ENCODE results near the gene TEX264. TPM values are rescaled to one million over a fixed set of nuclear protein-coding genes. Genes with fewer than 3 reads are reported as not detected.

Gene TEX264
- total RNA-seq, 5 donors from 2014 or later (not counting 1 experiment from before 2014, with no cell fraction given), result 35.9 to 51.0 (median 47.0) TPM

GRCh38 chr3:51680663-51681230 lies 9.7 kb downstream of the TEX264 start:
- Histone ChIP-seq H3K27ac (ENCODE audit: low read length) (peak overlapping the region; percentile 58), H3K27me3 (replicated peaks in 1 of 2; ENCODE audit: control insufficient read depth in 2 of 2, extremely low read depth in 1 of 2, insufficient read depth in 2 of 2, low read length in 1 of 2) (no peaks in the 10 kb centered on the region), H3K36me3 (ENCODE audit: control insufficient read depth in 2 of 2, extremely low read depth in 1 of 2, insufficient read depth in 1 of 2, low read length in 1 of 2) (peaks cover 8 to 48% of the 10 kb centered on the region in 2 donors), H3K4me1 (ENCODE audit: control insufficient read depth in 1 of 2, extremely low read depth in 1 of 2, insufficient read depth in 2 of 2, low read length in 2 of 2) (peaks cover 59 to 98% of the 10 kb centered on the region in 2 experiments), H3K4me3 (ENCODE audit: control insufficient read depth in 1 of 2, extremely low read depth in 1 of 2, low read length in 1 of 2) (no peak overlapping the region), H3K9me3 (no peaks in the 10 kb centered on the region)
- H3K36me3 Mint-ChIP-seq, result peaks cover 22% of the 10 kb centered on the region
- DNase-seq, result no peak
- H3K4me1 Mint-ChIP-seq, result peaks cover 94 to 97% (median 95%) of the 10 kb centered on the region in 3 donors
- no peak for ATAC-seq (replicated peaks in 1 of 4)
- peak overlapping the region; percentile 78 to 88 for H3K27ac Mint-ChIP-seq
- H3K4me3 Mint-ChIP-seq, result peak overlapping the region; percentile 55 to 92 (median 58)
- H3K27me3 Mint-ChIP-seq, result no peaks in the 10 kb centered on the region
- ChIA-PET POLR2A (interaction anchor here (0.6 to 2.2 kb wide), 4 partner anchors 8 to 179 kb away, joined by 3 to 9 read pairs (median 6); no protein-coding TSS in a partner anchor), CTCF (interaction anchor here (0.6 to 3.9 kb wide), 11 partner anchors 8 to 291 kb away, joined by 3 to 89 read pairs (median 9); partner anchors contain the start of genes DCAF1 (in 1 of the 2) and TEX264 (in 1 of the 2))
- WGBS (ENCODE audit: insufficient coverage), result 80% methylated on average over 1 of the region's 2 CpGs
- H3K9me3 Mint-ChIP-seq, result no peaks in the 10 kb centered on the region

- peaks cover 64 to 99% of the 10 kb centered on the region in 2 experiments for H3K4me1 ChIP-seq (ENCODE audit: control insufficient read depth in 1 of 2, extremely low read depth in 1 of 2, insufficient read depth in 2 of 2, low read length in 2 of 2)
- Mint-ChIP-seq H3K9me3 (no peaks in the 10 kb centered on the region), H3K27ac (peak overlapping the region; percentile 78 to 79), H3K4me3 (peak overlapping the region; percentile 55 to 92 (median 58)), H3K27me3 (no peaks in the 10 kb centered on the region), H3K36me3 (peaks cover 21% of the 10 kb centered on the region), H3K4me1 (peaks cover 94 to 97% (median 95%) of the 10 kb centered on the region in 3 donors)
- H3K9me3 ChIP-seq, result no peaks in the 10 kb centered on the region
- 0% methylated on average over 2 of the region's 3 CpGs for WGBS (ENCODE audit: insufficient coverage)
- H3K4me3 ChIP-seq (ENCODE audit: control insufficient read depth in 1 of 2, extremely low read depth in 1 of 2, low read length in 1 of 2), result peak overlapping the region; percentile 25 to 46
- DNase-seq (peak; percentile 12 to 69 (median 44)), ATAC-seq (replicated peaks in 1 of 4) (peak; percentile 70 to 81 (median 74))
- CTCF ChIA-PET, result interaction anchor here (0.6 to 3.9 kb wide), 20 partner anchors 9 to 293 kb away, joined by 3 to 89 read pairs (median 8); partner anchors contain the start of genes DCAF1 (in 1 of the 2), RAD54L2 (in 1 of the 2) and TEX264 (in 1 of the 2)
- peaks cover 8 to 50% of the 10 kb centered on the region in 2 donors for H3K36me3 ChIP-seq (ENCODE audit: control insufficient read depth in 2 of 2, extremely low read depth in 1 of 2, insufficient read depth in 1 of 2, low read length in 1 of 2)
- H3K27me3 ChIP-seq (replicated peaks in 1 of 2; ENCODE audit: control insufficient read depth in 2 of 2, extremely low read depth in 1 of 2, insufficient read depth in 2 of 2, low read length in 1 of 2), result no peaks in the 10 kb centered on the region
- POLR2A ChIA-PET, result interaction anchor here (0.6 to 2.2 kb wide), 4 partner anchors 9 to 179 kb away, joined by 3 to 9 read pairs (median 6); no protein-coding TSS in a partner anchor
- peak overlapping the region; percentile 58 for H3K27ac ChIP-seq (ENCODE audit: low read length)
Measured at GRCh38 chr3:51681453-51681852, 10.4 kb downstream of the TEX264 start.

- Histone ChIP-seq H3K36me3 (ENCODE audit: control insufficient read depth in 2 of 2, extremely low read depth in 1 of 2, insufficient read depth in 1 of 2, low read length in 1 of 2) (peaks cover 5 to 51% of the 10 kb centered on the region in 2 donors), H3K27ac (ENCODE audit: low read length) (peak overlapping the region; percentile 58), H3K4me1 (ENCODE audit: control insufficient read depth in 1 of 2, extremely low read depth in 1 of 2, insufficient read depth in 2 of 2, low read length in 2 of 2) (peaks cover 67 to 99% of the 10 kb centered on the region in 2 experiments), H3K9me3 (no peaks in the 10 kb centered on the region), H3K4me3 (ENCODE audit: control insufficient read depth in 1 of 2, extremely low read depth in 1 of 2, low read length in 1 of 2) (peak overlapping the region; percentile 25 to 46), H3K27me3 (replicated peaks in 1 of 2; ENCODE audit: control insufficient read depth in 2 of 2, extremely low read depth in 1 of 2, insufficient read depth in 2 of 2, low read length in 1 of 2) (no peaks in the 10 kb centered on the region)
- 17% methylated on average over 4 of the region's 4 CpGs for WGBS (ENCODE audit: insufficient coverage)
- POLR2A ChIA-PET, result interaction anchor here (0.6 to 2.2 kb wide), 5 partner anchors 10 to 241 kb away, joined by 3 to 9 read pairs (median 8); partner anchors contain the start of gene DCAF1 (in 1 of the 2)
- CTCF ChIA-PET, result interaction anchor here (0.6 to 3.9 kb wide), 22 partner anchors 9 to 297 kb away, joined by 3 to 89 read pairs (median 7); partner anchors contain the start of genes DCAF1 (in 1 of the 2), MANF (in 1 of the 2), RAD54L2 (in 1 of the 2) and RRP9 (in 1 of the 2)
- Mint-ChIP-seq H3K27ac (peak overlapping the region; percentile 78 to 79), H3K9me3 (no peaks in the 10 kb centered on the region), H3K4me1 (peaks cover 94 to 97% (median 96%) of the 10 kb centered on the region in 3 donors), H3K27me3 (no peaks in the 10 kb centered on the region), H3K36me3 (peaks cover 23% of the 10 kb centered on the region), H3K4me3 (peak overlapping the region; percentile 55 to 92 (median 58))
- DNase-seq, result peak; percentile 45 to 91 (median 70)
- ATAC-seq (replicated peaks in 1 of 4), result peak; percentile 69 to 79 (median 73)
Measured at GRCh38 chr3:51682079-51682478, 11.0 kb downstream of the TEX264 start.

- H3K36me3 ChIP-seq (ENCODE audit: control insufficient read depth in 2 of 2, extremely low read depth in 1 of 2, insufficient read depth in 1 of 2, low read length in 1 of 2), result peaks cover 5 to 52% of the 10 kb centered on the region in 2 donors
- H3K4me1 Mint-ChIP-seq, result peaks cover 95 to 98% (median 97%) of the 10 kb centered on the region in 3 donors
- no peak for ATAC-seq (replicated peaks in 1 of 4)
- peak overlapping the region in 1 of 2 donors; percentile 39 for H3K27ac Mint-ChIP-seq
- H3K9me3 ChIP-seq, result no peaks in the 10 kb centered on the region
- no peaks in the 10 kb centered on the region for H3K9me3 Mint-ChIP-seq
- CTCF ChIA-PET, result interaction anchor here (0.6 to 3.9 kb wide), 20 partner anchors 10 to 297 kb away, joined by 3 to 89 read pairs (median 9); partner anchors contain the start of genes DCAF1 (in 1 of the 2), MANF (in 1 of the 2), RAD54L2 (in 1 of the 2) and RRP9 (in 1 of the 2)
- peaks cover 24% of the 10 kb centered on the region for H3K36me3 Mint-ChIP-seq
- no peak for DNase-seq
- no peaks in the 10 kb centered on the region for H3K27me3 ChIP-seq (replicated peaks in 1 of 2; ENCODE audit: control insufficient read depth in 2 of 2, extremely low read depth in 1 of 2, insufficient read depth in 2 of 2, low read length in 1 of 2)
- WGBS (ENCODE audit: insufficient coverage), result 87% methylated on average over 6 of the region's 7 CpGs
- H3K4me3 Mint-ChIP-seq, result peak overlapping the region in 1 of 3 donors; percentile 92
- POLR2A ChIA-PET, result interaction anchor here (0.6 to 2.2 kb wide), 5 partner anchors 10 to 241 kb away, joined by 3 to 9 read pairs (median 8); partner anchors contain the start of gene DCAF1 (in 1 of the 2)
- H3K27me3 Mint-ChIP-seq, result no peaks in the 10 kb centered on the region
- peaks cover 67 to 99% of the 10 kb centered on the region in 2 experiments for H3K4me1 ChIP-seq (ENCODE audit: control insufficient read depth in 1 of 2, extremely low read depth in 1 of 2, insufficient read depth in 2 of 2, low read length in 2 of 2)
- H3K27ac ChIP-seq (ENCODE audit: low read length), result peak overlapping the region; percentile 6
- H3K4me3 ChIP-seq (ENCODE audit: control insufficient read depth in 1 of 2, extremely low read depth in 1 of 2, low read length in 1 of 2), result no peak overlapping the region
Measured at GRCh38 chr3:51682526-51682925, 11.5 kb downstream of the TEX264 start.

GRCh38 chr3:51683566-51683965 lies 12.5 kb downstream of the TEX264 start:
- no peak overlapping the region for H3K27ac ChIP-seq (ENCODE audit: low read length)
- WGBS (ENCODE audit: insufficient coverage), result 86% methylated on average over 2 of the region's 2 CpGs
- Mint-ChIP-seq H3K9me3 (no peaks in the 10 kb centered on the region), H3K27ac (peak overlapping the region; percentile 74 to 96), H3K36me3 (peaks cover 28% of the 10 kb centered on the region), H3K4me1 (peaks cover 95 to 98% (median 97%) of the 10 kb centered on the region in 3 donors), H3K4me3 (peak overlapping the region in 1 of 3 donors; percentile 92), H3K27me3 (no peaks in the 10 kb centered on the region)
- H3K9me3 ChIP-seq, result no peaks in the 10 kb centered on the region
- ATAC-seq (replicated peaks in 1 of 4) (no peak), DNase-seq (no peak)
- peaks cover 66 to 99% of the 10 kb centered on the region in 2 experiments for H3K4me1 ChIP-seq (ENCODE audit: control insufficient read depth in 1 of 2, extremely low read depth in 1 of 2, insufficient read depth in 2 of 2, low read length in 2 of 2)
- H3K36me3 ChIP-seq (ENCODE audit: control insufficient read depth in 2 of 2, extremely low read depth in 1 of 2, insufficient read depth in 1 of 2, low read length in 1 of 2), result peaks cover 5 to 59% of the 10 kb centered on the region in 2 donors
- ChIA-PET POLR2A (interaction anchor here in 1 of 2 donors (1.9 kb wide), 1 partner anchor 13 kb away, joined by 5 read pairs; no protein-coding TSS in a partner anchor), CTCF (interaction anchor here in 1 of 2 donors (1.0 to 1.7 kb wide), 3 partner anchors 14 to 184 kb away, joined by 3 to 4 read pairs (median 3); partner anchors contain the start of gene DCAF1)
- no peaks in the 10 kb centered on the region for H3K27me3 ChIP-seq (replicated peaks in 1 of 2; ENCODE audit: control insufficient read depth in 2 of 2, extremely low read depth in 1 of 2, insufficient read depth in 2 of 2, low read length in 1 of 2)
- no peak overlapping the region for H3K4me3 ChIP-seq (ENCODE audit: control insufficient read depth in 1 of 2, extremely low read depth in 1 of 2, low read length in 1 of 2)

Data from T-cell (primary cell).